ENCODE data around the gene SLC20A1.

Gene SLC20A1

DNA sequence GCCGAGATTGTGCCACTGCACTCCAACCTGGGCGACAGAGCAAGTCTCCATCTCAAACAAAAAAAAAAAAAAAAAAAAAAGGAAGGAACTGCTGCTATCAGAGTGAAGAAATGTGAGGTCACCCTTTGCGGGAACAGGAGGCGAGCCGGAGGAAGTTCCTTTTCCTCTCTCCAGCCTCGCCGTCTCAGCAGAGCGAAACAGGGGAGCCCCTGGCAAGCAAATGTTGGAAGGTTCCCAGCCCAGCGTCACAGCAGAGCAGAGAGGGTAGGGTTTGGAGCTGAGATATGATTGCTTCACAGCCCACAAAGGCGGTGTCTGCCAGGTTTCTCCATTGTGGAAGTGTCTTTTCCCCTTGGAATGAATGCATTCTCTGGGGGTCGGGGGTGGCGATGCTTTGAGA, 28.5 kb downstream of the SLC20A1 start:
- Histone ChIP-seq H3K4me3 (ENCODE audit: low read depth in 1 of 2, low read length in 2 of 2) (no peak overlapping the region), H3K27me3 (ENCODE audit: control insufficient read depth in 1 of 2, insufficient read depth in 2 of 2, low read length in 2 of 2) (no peaks in the 10 kb centered on the region), H3K9me3 (ENCODE audit: control insufficient read depth in 1 of 2, low read length in 2 of 2) (no peaks in the 10 kb centered on the region), H3K27ac (ENCODE audit: low read depth, low read length) (no peak overlapping the region), H3K9ac (ENCODE audit: low read depth in 1 of 2, low read length in 2 of 2) (no peak overlapping the region), H3K36me3 (ENCODE audit: control insufficient read depth in 1 of 2, insufficient read depth in 2 of 2, low read length in 2 of 2) (no peaks in the 10 kb centered on the region), H3K4me1 (ENCODE audit: control insufficient read depth in 1 of 2, insufficient read depth in 2 of 2, low read length in 2 of 2) (no peaks in the 10 kb centered on the region)

GRCh38 chr2:112679484-112679883, 33.7 kb downstream of the SLC20A1 start:
- Histone ChIP-seq H3K4me1 (ENCODE audit: control insufficient read depth in 1 of 2, insufficient read depth in 2 of 2, low read length in 2 of 2) (peaks cover 0 to 12% of the 10 kb centered on the region in 2 donors), H3K9me3 (ENCODE audit: control insufficient read depth in 1 of 2, low read length in 2 of 2) (no peaks in the 10 kb centered on the region), H3K4me3 (ENCODE audit: low read depth in 1 of 2, low read length in 2 of 2) (no peak overlapping the region), H3K36me3 (ENCODE audit: control insufficient read depth in 1 of 2, insufficient read depth in 2 of 2, low read length in 2 of 2) (no peaks in the 10 kb centered on the region), H3K27me3 (ENCODE audit: control insufficient read depth in 1 of 2, insufficient read depth in 2 of 2, low read length in 2 of 2) (no peaks in the 10 kb centered on the region), H3K27ac (ENCODE audit: low read depth, low read length) (no peak overlapping the region), H3K9ac (ENCODE audit: low read depth in 1 of 2, low read length in 2 of 2) (no peak overlapping the region)

- H3K9ac ChIP-seq (ENCODE audit: low read depth in 1 of 2, low read length in 2 of 2): no peak overlapping the region
- peaks cover 0 to 12% of the 10 kb centered on the region in 2 donors for H3K4me1 ChIP-seq (ENCODE audit: control insufficient read depth in 1 of 2, insufficient read depth in 2 of 2, low read length in 2 of 2)
- H3K36me3 ChIP-seq (ENCODE audit: control insufficient read depth in 1 of 2, insufficient read depth in 2 of 2, low read length in 2 of 2): no peaks in the 10 kb centered on the region
- no peaks in the 10 kb centered on the region for H3K9me3 ChIP-seq (ENCODE audit: control insufficient read depth in 1 of 2, low read length in 2 of 2)
- H3K4me3 ChIP-seq (ENCODE audit: low read depth in 1 of 2, low read length in 2 of 2): no peak overlapping the region
- H3K27me3 ChIP-seq (ENCODE audit: control insufficient read depth in 1 of 2, insufficient read depth in 2 of 2, low read length in 2 of 2): no peaks in the 10 kb centered on the region
- H3K27ac ChIP-seq (ENCODE audit: low read depth, low read length): no peak overlapping the region
These were observed 34.9 kb downstream of the SLC20A1 start for GRCh38 chr2:112680666-112681101.

DNA sequence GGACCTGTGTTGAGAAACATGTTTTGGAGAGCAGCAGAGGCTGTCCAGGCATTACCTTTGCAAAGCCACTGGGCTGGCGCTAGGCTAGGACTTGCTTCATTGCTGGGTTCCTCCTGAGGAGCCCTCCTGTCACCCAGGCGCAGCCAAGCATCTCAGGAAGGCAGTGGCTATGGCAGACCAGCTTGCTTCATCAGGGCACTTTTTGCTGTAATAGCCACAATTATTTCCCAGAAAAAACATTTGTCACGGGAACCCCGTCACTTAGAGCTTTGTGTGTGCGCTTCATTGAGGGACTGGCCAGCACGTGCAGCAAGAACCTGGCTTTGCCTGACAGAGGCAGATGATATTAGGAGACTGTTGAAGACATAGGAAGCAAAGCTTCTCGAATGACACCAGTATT, 36.4 kb downstream of the SLC20A1 start:
- Histone ChIP-seq H3K27ac (ENCODE audit: low read depth, low read length) (no peak overlapping the region), H3K4me3 (ENCODE audit: low read depth in 1 of 2, low read length in 2 of 2) (no peak overlapping the region), H3K27me3 (ENCODE audit: control insufficient read depth in 1 of 2, insufficient read depth in 2 of 2, low read length in 2 of 2) (no peaks in the 10 kb centered on the region), H3K9me3 (ENCODE audit: control insufficient read depth in 1 of 2, low read length in 2 of 2) (no peaks in the 10 kb centered on the region), H3K4me1 (ENCODE audit: control insufficient read depth in 1 of 2, insufficient read depth in 2 of 2, low read length in 2 of 2) (peaks cover 0 to 12% of the 10 kb centered on the region in 2 donors), H3K9ac (ENCODE audit: low read depth in 1 of 2, low read length in 2 of 2) (no peak overlapping the region), H3K36me3 (ENCODE audit: control insufficient read depth in 1 of 2, insufficient read depth in 2 of 2, low read length in 2 of 2) (no peaks in the 10 kb centered on the region)

DNA sequence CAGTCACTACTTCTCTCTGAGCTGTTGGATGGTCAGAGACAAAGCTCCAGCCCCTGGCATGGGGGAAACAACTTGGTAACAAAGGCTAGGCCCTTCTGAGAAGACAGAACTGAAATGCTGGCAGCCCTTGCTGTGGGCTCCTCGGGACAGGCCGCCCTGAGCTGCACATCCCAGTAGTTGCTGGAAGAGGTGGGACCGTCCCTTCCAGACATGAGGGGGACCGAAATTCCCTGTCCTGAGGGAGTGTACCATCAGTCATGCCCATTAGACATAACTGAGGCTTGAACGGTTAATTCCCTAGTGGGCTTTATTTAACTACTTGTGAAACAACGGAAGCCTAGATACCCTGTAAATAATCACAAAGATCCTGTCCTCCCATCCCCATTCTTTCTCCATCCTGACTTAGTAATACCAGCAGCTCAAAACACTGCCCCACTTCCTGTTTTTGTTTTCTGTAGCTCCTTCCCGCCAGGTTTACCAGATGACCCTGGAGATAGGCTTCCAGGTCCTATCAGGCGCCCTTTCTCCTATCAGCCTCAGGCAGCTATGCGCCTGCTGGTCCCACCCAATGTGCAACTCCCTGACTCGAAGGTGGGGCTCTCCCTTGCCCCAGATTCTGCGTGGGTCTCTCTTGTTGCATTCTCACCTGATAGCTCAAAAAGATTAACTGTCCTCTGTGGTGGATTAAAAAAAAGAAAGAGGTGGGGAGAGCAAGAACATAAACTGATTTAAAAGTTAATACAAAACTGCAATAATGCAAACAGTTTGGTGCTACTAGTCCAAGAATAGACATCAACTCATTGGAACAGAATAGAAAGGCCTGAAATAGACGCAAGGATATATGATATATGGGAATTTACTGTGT, 38.0 kb downstream of the SLC20A1 start:
- Histone ChIP-seq H3K36me3 (ENCODE audit: control insufficient read depth in 1 of 2, insufficient read depth in 2 of 2, low read length in 2 of 2) (no peaks in the 10 kb centered on the region), H3K9me3 (ENCODE audit: control insufficient read depth in 1 of 2, low read length in 2 of 2) (no peaks in the 10 kb centered on the region), H3K27me3 (ENCODE audit: control insufficient read depth in 1 of 2, insufficient read depth in 2 of 2, low read length in 2 of 2) (no peaks in the 10 kb centered on the region), H3K27ac (ENCODE audit: low read depth, low read length) (no peak overlapping the region), H3K4me1 (ENCODE audit: control insufficient read depth in 1 of 2, insufficient read depth in 2 of 2, low read length in 2 of 2) (peaks cover 0 to 12% of the 10 kb centered on the region in 2 donors), H3K9ac (ENCODE audit: low read depth in 1 of 2, low read length in 2 of 2) (no peak overlapping the region), H3K4me3 (ENCODE audit: low read depth in 1 of 2, low read length in 2 of 2) (no peak overlapping the region)

- H3K9me3 ChIP-seq (ENCODE audit: control insufficient read depth in 1 of 2, low read length in 2 of 2): no peaks in the 10 kb centered on the region
- H3K4me1 ChIP-seq (ENCODE audit: control insufficient read depth in 1 of 2, insufficient read depth in 2 of 2, low read length in 2 of 2): peaks cover 0 to 12% of the 10 kb centered on the region in 2 donors
- H3K36me3 ChIP-seq (ENCODE audit: control insufficient read depth in 1 of 2, insufficient read depth in 2 of 2, low read length in 2 of 2): no peaks in the 10 kb centered on the region
- no peaks in the 10 kb centered on the region for H3K27me3 ChIP-seq (ENCODE audit: control insufficient read depth in 1 of 2, insufficient read depth in 2 of 2, low read length in 2 of 2)
- no peak overlapping the region for H3K27ac ChIP-seq (ENCODE audit: low read depth, low read length)
- no peak overlapping the region for H3K4me3 ChIP-seq (ENCODE audit: low read depth in 1 of 2, low read length in 2 of 2)
- H3K9ac ChIP-seq (ENCODE audit: low read depth in 1 of 2, low read length in 2 of 2): no peak overlapping the region
These were observed 38.7 kb downstream of the SLC20A1 start for GRCh38 chr2:112684415-112684775.

DNA sequence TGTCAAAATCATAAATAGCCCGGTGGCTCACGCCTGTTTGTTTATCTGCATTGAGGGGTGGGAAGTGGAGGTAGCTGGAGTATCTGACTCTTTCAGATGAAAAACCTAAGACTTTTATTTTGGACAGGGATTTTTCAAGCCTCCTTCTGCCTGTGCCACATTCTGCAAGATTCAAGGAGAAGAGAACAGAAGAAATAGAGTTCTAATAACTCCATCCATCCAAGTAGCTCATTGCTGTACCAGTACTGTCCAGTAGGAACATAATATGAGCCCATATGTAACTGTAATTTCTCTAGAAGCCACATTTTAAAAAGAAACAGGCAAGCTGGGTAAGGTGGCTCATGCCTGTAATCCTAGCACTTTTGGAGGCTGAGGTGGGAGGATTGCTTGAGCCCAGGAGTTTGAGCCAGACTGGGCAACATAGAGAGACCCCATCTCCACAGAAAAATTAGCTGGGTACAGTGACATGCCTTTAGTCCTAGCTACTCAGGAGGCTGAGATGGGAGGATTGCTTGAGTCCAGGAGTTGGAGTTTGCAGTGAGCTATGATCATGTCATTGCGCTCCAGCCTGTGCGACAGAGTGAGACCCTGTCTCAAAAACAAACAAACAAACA, 39.6 kb downstream of the SLC20A1 start:
- H3K27me3 ChIP-seq (ENCODE audit: control insufficient read depth in 1 of 2, insufficient read depth in 2 of 2, low read length in 2 of 2): no peaks in the 10 kb centered on the region
- peaks cover 0 to 12% of the 10 kb centered on the region in 2 donors for H3K4me1 ChIP-seq (ENCODE audit: control insufficient read depth in 1 of 2, insufficient read depth in 2 of 2, low read length in 2 of 2)
- H3K36me3 ChIP-seq (ENCODE audit: control insufficient read depth in 1 of 2, insufficient read depth in 2 of 2, low read length in 2 of 2): no peaks in the 10 kb centered on the region
- H3K27ac ChIP-seq (ENCODE audit: low read depth, low read length): no peak overlapping the region
- no peak overlapping the region for H3K9ac ChIP-seq (ENCODE audit: low read depth in 1 of 2, low read length in 2 of 2)
- H3K4me3 ChIP-seq (ENCODE audit: low read depth in 1 of 2, low read length in 2 of 2): no peak overlapping the region
- no peaks in the 10 kb centered on the region for H3K9me3 ChIP-seq (ENCODE audit: control insufficient read depth in 1 of 2, low read length in 2 of 2)

- peaks cover 8 to 11% of the 10 kb centered on the region in 2 donors for H3K4me1 ChIP-seq (ENCODE audit: control insufficient read depth in 1 of 2, insufficient read depth in 2 of 2, low read length in 2 of 2)
- H3K9me3 ChIP-seq (ENCODE audit: control insufficient read depth in 1 of 2, low read length in 2 of 2): no peaks in the 10 kb centered on the region
- H3K9ac ChIP-seq (ENCODE audit: low read depth in 1 of 2, low read length in 2 of 2): no peak overlapping the region
- no peaks in the 10 kb centered on the region for H3K36me3 ChIP-seq (ENCODE audit: control insufficient read depth in 1 of 2, insufficient read depth in 2 of 2, low read length in 2 of 2)
- no peaks in the 10 kb centered on the region for H3K27me3 ChIP-seq (ENCODE audit: control insufficient read depth in 1 of 2, insufficient read depth in 2 of 2, low read length in 2 of 2)
- no peak overlapping the region for H3K27ac ChIP-seq (ENCODE audit: low read depth, low read length)
- H3K4me3 ChIP-seq (ENCODE audit: low read depth in 1 of 2, low read length in 2 of 2): no peak overlapping the region
These were observed 40.8 kb downstream of the SLC20A1 start for GRCh38 chr2:112686348-112687217.

- Histone ChIP-seq H3K36me3 (ENCODE audit: control insufficient read depth in 1 of 2, insufficient read depth in 2 of 2, low read length in 2 of 2) (no peaks in the 10 kb centered on the region), H3K4me1 (ENCODE audit: control insufficient read depth in 1 of 2, insufficient read depth in 2 of 2, low read length in 2 of 2) (peaks cover 15 to 20% of the 10 kb centered on the region in 2 donors), H3K9me3 (ENCODE audit: control insufficient read depth in 1 of 2, low read length in 2 of 2) (no peaks in the 10 kb centered on the region), H3K27ac (ENCODE audit: low read depth, low read length) (no peak overlapping the region), H3K9ac (ENCODE audit: low read depth in 1 of 2, low read length in 2 of 2) (no peak overlapping the region), H3K4me3 (ENCODE audit: low read depth in 1 of 2, low read length in 2 of 2) (no peak overlapping the region), H3K27me3 (ENCODE audit: control insufficient read depth in 1 of 2, insufficient read depth in 2 of 2, low read length in 2 of 2) (no peaks in the 10 kb centered on the region)
These were observed 41.8 kb downstream of the SLC20A1 start for GRCh38 chr2:112687522-112687921.

Data from duodenal mucosa (tissue), 2 donors.